Hematopoietic multipotent progenitor cell (in vitro differentiated cells): ENCODE data around the gene MAMSTR. TPM values are rescaled to one million over a fixed set of nuclear protein-coding genes. Genes with fewer than 3 reads are reported as not detected.
A peak's percentile ranks its signal among the peaks of the same experiment; 100 is the strongest.

Experiments used
- DNase-seq, 3 donors: peaks; one replicate each; pipeline ENCODE4 v3.0.0-alpha.2; 2011 to 2015; ENCODE audit warnings: low read depth in 2 of 3, low spot score in 2 of 3
- total RNA-seq: library from RNA; depleted of rRNA; stranded (reverse); fragments of >200 nt; gene quantifications from one replicate; pipeline ENCODE4 v1.2.3, GENCODE V29; 2012

MAMSTR gene
- total RNA-seq, 1 donor, result 1.1 TPM

DNA sequence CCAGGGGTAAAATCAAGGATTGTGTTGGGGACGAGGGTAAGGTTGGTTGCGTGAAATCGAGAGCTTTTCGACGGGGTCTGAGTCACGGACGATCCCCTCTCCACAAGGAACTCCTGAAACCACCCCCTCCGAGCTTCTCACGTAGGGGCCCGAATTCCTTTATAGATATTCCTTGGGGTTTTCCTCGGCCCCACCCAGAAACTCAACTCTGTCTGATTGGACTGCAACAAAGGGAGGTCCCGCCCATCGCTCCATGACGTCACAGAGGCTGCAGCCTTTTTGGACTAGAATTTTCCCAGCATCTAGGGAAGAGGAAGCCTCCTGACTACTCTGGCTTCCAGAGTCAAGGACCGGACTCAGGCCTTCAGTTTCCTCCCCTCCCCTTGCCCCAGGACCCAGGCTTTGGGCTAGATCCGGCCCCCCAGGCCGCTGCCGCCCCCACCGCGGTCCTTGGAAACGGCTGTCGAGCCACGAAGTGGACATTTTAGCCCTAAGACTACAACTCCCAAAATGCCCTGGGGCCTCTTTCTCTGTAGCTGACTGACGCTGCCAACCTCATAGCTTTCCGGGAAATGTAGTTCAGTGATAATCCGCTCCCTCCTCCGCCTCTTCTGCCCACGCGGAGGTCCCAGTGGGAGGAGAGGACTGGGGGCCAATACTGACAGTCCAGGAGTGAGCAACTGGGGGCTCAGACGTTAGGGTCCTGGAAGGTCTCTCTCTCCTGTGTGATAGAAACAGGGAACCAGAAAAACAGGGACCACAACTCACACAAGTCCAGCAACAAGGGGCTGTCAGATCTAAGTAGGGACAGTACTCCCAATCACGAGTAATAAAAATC lies 27.4 kb upstream of the MAMSTR start, which contains the start of gene IZUMO1:
Gene IZUMO1, minus strand, starts transcription at position 172 of the 838 bp plus-strand sequence. CDS start 1,050 bp downstream, outside the sequence.
- DNase-seq, result peak in 2 of 3 donors; percentile 83 to 87

DNA sequence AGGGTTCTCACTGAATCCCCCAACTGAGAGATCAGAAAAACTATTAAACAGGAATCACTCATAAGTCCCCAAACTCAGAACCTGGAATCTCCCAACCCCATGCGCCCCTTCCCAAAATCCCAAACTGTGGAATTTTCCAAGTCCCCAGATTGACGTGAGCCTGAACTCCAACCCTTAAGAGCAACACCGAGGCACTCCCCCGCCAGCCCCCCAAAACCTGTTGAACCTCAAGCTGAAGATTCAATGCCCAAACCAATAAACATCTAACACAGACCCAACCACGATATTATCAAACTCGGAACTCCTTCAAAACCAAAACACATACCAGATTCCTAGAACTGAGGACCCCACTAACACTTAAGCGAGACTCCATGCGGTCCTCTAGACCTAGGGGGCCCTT lies 26.6 kb upstream of the MAMSTR start:
- no peak for DNase-seq

DNA sequence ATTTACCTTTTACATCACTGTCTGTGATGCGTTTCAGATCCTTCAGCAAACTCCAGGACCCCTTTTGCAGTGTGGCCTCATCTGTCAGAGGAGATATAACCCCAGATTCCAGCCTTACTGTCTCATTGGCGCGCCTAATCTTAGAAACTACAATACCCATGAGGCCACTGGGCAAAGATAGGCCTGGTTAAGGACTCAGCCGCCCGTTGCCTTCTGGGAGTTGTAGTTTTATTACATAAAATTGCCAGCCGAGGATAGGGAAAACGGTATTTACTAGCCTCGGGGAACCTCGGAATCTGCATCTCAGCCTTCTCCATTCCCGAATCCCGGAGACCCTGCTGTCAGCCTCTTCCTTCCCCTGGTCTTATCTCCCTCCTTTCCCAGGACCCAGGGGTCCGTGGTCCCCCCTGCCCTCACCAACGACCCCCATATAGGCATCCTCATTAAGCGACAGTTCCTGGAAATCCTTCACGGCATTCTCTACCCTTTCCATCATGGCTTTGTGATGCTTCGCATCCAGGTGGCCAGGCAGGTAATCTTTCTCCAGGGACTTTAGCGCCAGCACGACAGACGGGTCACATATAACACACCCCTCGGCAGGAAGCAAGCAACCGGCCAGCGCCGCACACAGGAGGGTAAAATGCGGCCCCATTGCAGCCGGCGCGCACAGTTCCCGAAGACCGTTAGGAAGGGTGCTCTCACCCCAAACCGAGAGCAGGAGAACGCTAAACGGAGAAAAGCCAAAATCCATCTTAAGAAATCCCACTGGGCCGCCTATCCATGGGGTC lies 25.9 kb upstream of the MAMSTR start:
- DNase-seq, result peak in 1 of 3 donors; percentile 78

DNA sequence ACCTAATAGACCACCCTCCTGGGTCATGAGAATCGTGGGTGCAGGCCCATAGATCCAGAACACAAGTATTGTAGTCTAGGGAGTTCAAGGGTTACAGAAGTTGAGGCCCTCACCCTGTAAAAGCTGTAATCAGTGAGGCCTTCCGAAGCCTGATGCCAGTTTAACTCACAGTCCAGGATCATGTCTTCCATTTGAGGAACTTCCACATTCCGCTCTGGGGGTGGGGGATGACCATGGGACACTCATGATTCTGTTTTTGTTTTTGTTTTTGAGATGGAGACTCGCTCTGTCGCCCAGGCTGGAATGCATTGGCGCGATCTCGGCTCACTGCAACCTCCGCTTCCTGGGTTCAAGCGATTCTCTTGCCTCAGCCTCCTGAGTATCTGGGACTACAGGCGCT lies 22.6 kb upstream of the MAMSTR start:
- no peak for DNase-seq

GRCh38 chr19:48741129-48741999 lies 21.8 kb upstream of the MAMSTR start:
- peak in 1 of 3 donors; percentile 41 for DNase-seq

GRCh38 chr19:48740164-48740972 lies 20.8 kb upstream of the MAMSTR start, which contains the start of gene RASIP1:
Gene RASIP1, minus strand, starts transcription at chr19:48740610. Its CDS starts 328 bp downstream, at chr19:48740282.
- DNase-seq, result no peak

GRCh38 chr19:48739404-48740163 lies 20.1 kb upstream of the MAMSTR start:
- DNase-seq, result no peak

- peak; percentile 80 to 90 (median 88) for DNase-seq
Measured at GRCh38 chr19:48738557-48739403, 19.3 kb upstream of the MAMSTR start.

DNA sequence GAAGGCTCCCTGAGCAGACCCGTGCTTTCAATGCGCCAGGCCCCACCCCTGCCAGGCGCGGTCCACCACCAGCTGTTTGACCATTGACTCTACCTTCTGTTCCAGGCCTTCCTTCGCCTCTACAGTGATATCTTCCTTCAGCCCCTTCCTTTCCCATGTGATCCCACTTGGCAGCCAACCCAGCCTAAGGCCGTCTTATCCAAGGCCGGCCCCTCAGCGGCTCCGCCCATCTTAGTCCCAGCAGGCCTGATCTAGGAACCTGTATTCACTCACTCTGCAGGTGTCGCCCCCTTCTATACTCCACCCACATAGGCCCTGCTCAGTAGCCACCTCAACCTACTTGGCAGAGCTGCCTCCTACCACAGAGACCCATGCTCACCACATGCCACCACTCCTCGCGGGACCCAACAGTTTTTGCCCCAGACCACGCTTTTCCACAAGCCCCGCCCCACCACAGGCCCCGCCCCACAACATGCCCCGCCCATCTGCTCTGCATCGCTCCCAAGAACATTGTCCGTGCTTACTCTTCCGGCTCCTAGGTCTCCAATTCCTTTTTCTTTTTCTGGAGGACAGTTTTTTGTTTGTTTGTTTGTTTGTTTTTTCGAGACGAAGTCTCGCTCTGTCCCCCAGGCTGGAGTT lies 18.0 kb upstream of the MAMSTR start:
- no peak for DNase-seq

DNA sequence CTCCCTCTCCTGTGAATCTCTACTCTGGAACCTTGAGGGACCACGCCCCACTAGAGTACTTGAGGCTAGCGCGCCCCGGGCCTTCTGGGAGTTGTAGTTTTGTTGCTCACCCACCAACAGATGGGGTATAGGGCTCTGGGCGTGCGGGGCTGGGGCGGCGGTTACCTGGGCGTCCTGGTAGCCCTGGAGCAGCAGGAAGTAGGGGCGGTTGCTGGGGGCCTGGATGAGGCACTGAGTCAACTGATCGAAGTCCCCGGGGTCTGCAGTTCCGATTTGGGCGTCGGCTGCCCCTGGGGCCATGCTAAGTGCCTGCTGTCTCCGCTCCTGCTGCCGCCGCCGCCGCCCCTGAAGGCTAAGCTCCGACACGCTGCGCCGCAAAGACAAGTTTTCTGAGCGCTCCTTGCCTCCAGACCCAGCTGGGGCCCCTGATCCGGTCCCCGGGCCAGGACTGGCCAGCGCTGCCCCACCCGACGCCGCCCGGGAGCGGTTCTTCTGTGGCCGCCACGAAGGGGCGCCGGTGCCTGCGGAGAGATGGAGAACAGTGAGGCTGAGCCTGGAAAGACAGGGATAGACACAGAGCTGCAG lies 15.6 kb upstream of the MAMSTR start:
- DNase-seq, result no peak

DNA sequence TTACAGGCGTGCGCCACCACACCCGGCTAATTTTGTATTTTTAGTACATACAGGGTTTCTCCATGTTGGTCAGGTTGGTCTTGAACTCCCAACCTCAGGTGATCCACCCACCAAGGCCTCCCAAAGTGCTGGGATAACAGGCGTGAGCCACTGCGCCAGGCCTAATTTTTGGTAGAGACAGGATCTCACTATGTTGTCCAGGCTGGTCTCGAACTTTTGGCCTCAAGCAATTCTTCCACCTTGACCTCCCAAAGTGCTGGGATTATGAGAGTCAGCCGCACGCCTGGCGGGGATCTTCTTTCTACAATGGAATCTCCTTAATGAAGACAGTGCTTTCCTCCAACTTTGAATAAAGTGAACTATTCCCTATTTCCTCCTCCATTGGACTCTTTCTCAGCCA lies 15.1 kb upstream of the MAMSTR start:
- DNase-seq, result no peak

- DNase-seq, result no peak
Measured at GRCh38 chr19:48731452-48731851, 11.9 kb upstream of the MAMSTR start.

GRCh38 chr19:48728911-48729664 lies 9.6 kb upstream of the MAMSTR start:
- DNase-seq, result no peak

- peak in 2 of 3 donors; percentile 70 to 80 for DNase-seq
Measured at GRCh38 chr19:48726556-48726955, 7.0 kb upstream of the MAMSTR start.

DNA sequence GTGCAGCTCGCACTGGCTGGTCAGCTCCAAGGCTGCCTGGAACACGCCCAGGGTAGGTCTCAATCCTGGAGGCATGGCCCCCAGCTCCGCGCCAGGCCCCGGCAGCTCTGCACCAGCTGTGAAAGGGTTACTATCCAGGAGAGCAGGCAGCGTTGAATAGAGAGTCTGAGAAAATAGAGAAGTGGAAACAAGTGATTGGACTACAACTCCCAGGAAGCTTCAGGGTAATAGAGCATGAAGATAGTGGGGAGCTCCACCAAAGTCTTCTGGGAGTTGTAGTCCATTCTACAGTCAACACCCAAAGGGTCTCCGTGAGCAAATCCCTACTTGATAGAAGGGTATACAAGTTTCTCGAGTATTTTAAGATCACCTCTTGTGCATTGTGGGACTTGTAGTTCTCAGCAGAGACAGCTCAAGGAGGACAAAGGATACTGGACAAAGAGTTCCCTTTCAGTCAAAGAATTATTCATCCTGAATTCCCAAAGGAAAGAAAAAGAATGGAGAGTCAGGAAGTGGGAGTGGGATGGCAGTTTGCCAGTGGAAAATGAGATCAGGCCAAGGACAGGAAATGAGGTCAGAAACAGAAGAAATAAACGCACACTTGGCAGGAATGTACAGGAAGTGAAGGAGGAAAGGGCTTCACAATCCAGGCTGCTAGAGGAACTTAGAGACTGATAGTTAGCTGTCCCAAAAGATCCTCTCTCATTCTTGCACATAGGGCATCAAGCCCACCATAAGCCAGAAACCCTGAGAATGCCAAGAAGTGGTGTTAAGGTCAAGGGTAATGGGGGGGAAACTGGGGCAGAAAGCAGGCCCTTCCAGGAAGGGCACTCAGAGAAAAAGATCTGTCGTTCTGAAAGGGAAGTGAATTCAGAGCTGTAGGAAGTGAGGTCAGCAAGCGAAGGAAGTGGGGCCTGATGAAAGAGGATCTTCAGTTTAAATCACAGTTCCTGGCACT lies 5.5 kb upstream of the MAMSTR start:
- peak in 2 of 3 donors; percentile 86 to 95 for DNase-seq
